Stimulated activated CD8-positive, alpha-beta memory T cell treated with anti-CD3 and anti-CD28 coated beads, Interleukin-7, amount 100 ng/mL, for 24 hours (primary cell): ENCODE data around the gene CTBP2.

Experiments
- DNase-seq: peaks from one replicate; pipeline ENCODE4 v3.0.0-alpha.2; 2020; ENCODE audit warnings: low read depth

Gene CTBP2

GRCh38 chr10:125106586-125106985, 53.8 kb downstream of the CTBP2 start:
- DNase-seq, result no peak

- no peak for DNase-seq
Observed at GRCh38 chr10:125105706-125106255, 54.6 kb downstream of the CTBP2 start.

- no peak for DNase-seq
Observed at GRCh38 chr10:125105155-125105554, 55.2 kb downstream of the CTBP2 start.

- DNase-seq, result no peak
Observed at GRCh38 chr10:125104559-125104958, 55.8 kb downstream of the CTBP2 start.

- no peak for DNase-seq
Observed at GRCh38 chr10:125103924-125104323, 56.4 kb downstream of the CTBP2 start.

GRCh38 chr10:125103466-125103865, 56.9 kb downstream of the CTBP2 start:
- DNase-seq, result no peak

GRCh38 chr10:125102821-125103220, 57.5 kb downstream of the CTBP2 start:
- no peak for DNase-seq

GRCh38 chr10:125102246-125102645, 58.1 kb downstream of the CTBP2 start:
- DNase-seq, result no peak

- no peak for DNase-seq
Observed at GRCh38 chr10:125101581-125101980, 58.8 kb downstream of the CTBP2 start.

- no peak for DNase-seq
Observed at GRCh38 chr10:125101049-125101448, 59.3 kb downstream of the CTBP2 start.

GRCh38 chr10:125097409-125098070, 62.8 kb downstream of the CTBP2 start:
- no peak for DNase-seq

GRCh38 chr10:125096975-125097374, 63.4 kb downstream of the CTBP2 start:
- no peak for DNase-seq

GRCh38 chr10:125096371-125096770, 64.0 kb downstream of the CTBP2 start:
- DNase-seq, result no peak

GRCh38 chr10:125095776-125096175, 64.6 kb downstream of the CTBP2 start:
- no peak for DNase-seq

GRCh38 chr10:125095228-125095627, 65.1 kb downstream of the CTBP2 start:
- DNase-seq, result no peak

GRCh38 chr10:125094806-125095205, 65.6 kb downstream of the CTBP2 start:
- no peak for DNase-seq

GRCh38 chr10:125093974-125094705, 66.2 kb downstream of the CTBP2 start:
- no peak for DNase-seq

GRCh38 chr10:125093199-125093973, 67.0 kb downstream of the CTBP2 start:
- DNase-seq, result no peak

- no peak for DNase-seq
Observed at GRCh38 chr10:125092564-125093031, 67.8 kb downstream of the CTBP2 start.

GRCh38 chr10:125091891-125092290, 68.5 kb downstream of the CTBP2 start:
- DNase-seq, result no peak

- no peak for DNase-seq
Observed at GRCh38 chr10:125089469-125089868, 70.9 kb downstream of the CTBP2 start.

GRCh38 chr10:125087897-125088215, 72.5 kb downstream of the CTBP2 start:
- DNase-seq, result no peak
